ENCODE data around the gene COL17A1.

Gene COL17A1

DNA sequence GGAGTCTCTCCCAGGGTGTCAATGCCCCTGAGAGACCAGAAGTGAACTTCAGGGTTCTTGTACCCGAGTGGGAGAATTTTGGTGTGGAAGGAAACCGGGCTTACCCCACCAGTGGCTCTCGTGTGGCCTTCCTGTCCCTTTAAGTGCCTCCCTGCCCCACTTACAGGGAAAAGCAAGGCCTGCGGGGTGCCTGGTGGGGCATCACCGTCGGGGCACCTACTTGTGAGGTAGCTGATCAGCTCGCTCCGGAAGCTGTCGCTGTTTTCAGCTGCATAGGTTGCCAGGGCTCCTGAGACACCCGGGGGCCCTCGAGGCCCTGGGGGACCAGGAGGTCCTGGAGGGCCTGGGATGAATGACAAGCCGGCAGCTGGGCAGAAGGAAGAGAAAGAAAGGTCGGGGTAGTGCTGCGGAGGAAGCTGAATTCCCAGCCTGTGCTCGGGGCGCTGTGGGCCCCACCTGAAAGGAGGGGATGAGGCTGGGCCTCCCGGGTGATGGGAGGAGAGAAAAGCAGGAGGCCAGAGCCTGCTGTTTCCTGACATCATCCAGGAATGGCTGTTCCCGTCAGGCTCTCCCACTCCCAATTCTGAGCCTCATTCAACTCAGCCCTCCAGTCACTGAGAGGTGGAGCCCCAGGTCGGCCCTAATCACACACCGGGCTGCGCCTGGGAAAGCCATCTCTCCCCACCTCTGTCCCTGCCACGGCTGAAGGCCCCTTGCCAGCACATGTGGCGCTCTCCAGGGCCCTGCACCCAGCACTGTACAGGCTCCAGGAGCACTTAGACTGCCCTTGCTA lies 51.1 kb downstream of the COL17A1 start:
- TF ChIP-seq, protein P1, sequence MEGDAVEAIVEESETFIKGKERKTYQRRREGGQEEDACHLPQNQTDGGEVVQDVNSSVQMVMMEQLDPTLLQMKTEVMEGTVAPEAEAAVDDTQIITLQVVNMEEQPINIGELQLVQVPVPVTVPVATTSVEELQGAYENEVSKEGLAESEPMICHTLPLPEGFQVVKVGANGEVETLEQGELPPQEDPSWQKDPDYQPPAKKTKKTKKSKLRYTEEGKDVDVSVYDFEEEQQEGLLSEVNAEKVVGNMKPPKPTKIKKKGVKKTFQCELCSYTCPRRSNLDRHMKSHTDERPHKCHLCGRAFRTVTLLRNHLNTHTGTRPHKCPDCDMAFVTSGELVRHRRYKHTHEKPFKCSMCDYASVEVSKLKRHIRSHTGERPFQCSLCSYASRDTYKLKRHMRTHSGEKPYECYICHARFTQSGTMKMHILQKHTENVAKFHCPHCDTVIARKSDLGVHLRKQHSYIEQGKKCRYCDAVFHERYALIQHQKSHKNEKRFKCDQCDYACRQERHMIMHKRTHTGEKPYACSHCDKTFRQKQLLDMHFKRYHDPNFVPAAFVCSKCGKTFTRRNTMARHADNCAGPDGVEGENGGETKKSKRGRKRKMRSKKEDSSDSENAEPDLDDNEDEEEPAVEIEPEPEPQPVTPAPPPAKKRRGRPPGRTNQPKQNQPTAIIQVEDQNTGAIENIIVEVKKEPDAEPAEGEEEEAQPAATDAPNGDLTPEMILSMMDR (IDR thresholded peaks at IDR 0.05; ENCODE audit: low read depth, low read length): no peak
- DNase-seq (ENCODE audit: extremely low read depth, low read depth): no peak

DNA sequence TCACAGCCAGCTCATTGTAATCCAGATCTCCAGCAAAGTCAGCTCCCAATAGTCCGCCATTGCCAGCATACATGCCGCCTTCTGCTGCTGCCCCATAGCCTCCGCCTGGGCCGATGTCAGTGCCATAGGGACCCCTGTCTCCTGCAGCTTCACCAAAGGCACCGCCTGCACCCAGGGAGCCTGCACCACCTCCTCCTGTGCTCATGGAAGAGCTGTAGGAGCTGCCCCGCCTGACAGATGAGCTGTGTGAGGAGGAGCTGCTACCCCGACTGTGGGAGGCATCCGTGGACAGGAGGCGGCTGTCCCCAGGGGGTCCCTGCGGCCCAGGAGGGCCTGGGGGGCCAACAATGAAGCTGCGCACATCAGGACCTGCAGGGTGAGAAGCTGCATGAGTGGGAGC lies 51.7 kb downstream of the COL17A1 start:
- TF ChIP-seq, protein P1 (IDR thresholded peaks at IDR 0.05; ENCODE audit: low read depth, low read length): no peak
- no peak for DNase-seq (ENCODE audit: extremely low read depth, low read depth)

DNA sequence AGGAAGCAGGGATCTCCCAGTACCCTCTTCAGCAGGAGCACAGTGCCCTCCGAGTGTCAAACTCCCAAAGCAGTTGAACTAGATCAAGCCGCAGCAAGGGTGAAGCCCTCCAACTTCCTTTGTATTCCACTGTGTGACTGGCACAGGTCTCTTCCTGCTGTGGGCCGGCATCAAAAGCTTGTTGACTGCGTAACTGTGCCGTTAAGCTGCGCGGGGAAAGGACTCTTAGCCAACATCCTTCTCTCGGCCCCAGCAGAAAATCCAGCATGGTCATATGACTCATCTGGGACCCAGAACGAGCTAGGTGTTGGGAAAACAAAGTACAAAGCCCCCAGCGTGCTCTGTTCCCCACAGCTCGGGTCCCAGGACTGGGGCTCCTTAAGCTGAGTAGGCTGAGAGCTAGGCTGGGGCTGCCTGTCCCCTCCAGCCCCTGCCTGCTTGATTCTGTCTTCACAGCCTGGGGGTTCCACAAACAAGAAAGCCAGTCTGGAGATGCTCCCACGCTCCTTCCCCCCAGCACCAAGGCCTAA lies 52.2 kb downstream of the COL17A1 start:
- TF ChIP-seq, protein P1 (IDR thresholded peaks at IDR 0.05; ENCODE audit: low read depth, low read length): no peak
- DNase-seq (ENCODE audit: extremely low read depth, low read depth): no peak

DNA sequence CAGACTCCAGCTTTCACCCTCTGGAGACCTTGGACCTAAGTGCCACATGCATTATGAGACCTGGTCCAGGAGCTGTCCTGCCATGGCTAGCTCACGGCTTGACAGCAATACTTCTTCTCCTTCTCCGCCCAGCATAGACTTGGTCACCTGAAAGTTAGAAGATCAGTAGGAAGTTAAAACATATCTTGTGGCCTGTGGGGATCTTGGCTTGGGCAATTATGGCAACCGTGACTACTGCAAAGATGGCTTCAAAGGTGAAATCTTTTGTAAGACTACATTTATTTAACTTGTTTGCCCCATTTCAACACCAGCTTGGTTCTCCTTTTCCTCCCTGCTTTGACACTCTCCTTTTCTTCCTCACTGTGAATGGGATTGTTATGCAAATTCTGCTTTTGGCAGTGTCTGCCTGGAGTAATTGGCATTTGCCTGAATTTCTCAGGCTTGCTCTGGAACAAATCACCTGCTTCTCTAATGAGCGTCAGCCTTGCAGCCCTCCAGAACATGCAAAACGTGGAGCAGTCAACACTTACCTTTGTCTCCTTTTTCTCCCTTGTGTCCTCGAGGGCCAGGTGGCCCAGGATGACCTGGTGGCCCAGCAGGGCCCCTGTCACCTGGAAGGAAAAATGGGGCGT lies 53.4 kb downstream of the COL17A1 start:
- DNase-seq (ENCODE audit: extremely low read depth, low read depth): no peak
- TF ChIP-seq, protein P1 (IDR thresholded peaks at IDR 0.05; ENCODE audit: low read depth, low read length): no peak

DNA sequence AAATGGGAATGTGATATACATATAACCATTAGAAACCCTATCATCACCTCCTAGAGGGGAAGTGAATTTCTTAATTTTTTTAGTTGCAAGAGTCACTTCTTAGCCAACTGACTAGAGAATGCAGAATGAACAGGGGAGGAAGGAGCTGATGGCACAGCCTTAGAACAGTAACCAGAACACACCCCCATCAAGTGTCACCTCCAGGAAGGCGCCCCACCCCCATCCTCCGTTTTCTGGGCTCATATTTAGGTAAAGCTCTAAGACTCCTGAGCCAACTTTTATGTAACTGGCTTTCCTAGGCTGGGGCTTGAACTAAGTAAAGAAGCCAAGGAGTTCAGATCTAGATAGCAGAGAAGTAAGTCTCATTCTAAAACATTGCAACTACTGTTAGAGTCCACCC lies 54.0 kb downstream of the COL17A1 start:
- TF ChIP-seq, protein P1 (IDR thresholded peaks at IDR 0.05; ENCODE audit: low read depth, low read length): no peak
- no peak for DNase-seq (ENCODE audit: extremely low read depth, low read depth)

DNA sequence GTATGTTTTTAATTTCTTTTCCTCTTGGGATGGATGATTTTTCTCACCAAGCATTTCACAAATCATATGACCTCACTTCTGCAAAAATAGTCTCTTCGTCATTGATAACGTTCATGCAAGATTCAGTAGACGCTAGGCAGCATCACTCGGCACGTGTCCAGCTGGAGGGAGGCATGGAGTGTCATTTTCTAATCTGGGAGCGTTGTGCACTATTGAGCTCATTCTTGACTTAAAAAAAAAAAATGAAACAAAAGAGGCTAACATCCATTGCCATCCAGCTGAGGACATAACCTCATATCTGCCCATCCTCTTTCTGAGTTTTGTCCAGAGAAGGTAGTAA lies 56.2 kb downstream of the COL17A1 start:
- TF ChIP-seq, protein P1 (IDR thresholded peaks at IDR 0.05; ENCODE audit: low read depth, low read length): no peak
- DNase-seq (ENCODE audit: extremely low read depth, low read depth): no peak

DNA sequence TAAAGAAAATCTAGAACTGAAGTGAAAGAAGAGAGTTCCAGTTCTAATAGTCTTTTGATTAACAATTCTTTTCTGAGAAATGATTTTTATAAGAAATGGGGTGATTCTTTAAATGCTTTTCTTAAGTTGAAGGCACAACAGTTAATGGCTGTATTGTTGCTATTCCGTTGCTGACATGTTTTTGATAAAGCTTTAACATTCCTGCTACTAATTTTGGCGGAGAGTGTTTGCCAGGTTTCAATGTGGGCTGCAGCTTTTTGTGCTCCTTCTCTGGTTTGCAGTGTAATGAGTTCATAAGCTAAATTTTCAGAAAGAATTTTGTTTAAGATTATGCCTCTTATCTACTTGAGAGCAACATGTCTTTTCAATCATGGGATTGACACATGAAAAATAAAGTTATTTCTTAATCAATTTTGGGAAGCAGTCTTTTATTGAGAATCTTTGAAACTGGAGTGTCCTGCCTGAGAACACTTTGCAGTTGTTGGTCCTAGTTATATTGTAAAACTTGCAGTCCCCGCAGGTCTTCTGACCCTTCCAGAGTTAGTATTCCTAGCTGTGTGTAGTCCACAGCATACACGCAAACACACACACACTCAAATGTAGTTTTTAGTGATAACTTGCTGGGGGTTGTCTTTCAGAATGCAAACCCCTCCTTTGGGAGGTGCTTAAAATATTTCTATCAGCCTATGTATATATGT lies 56.7 kb downstream of the COL17A1 start:
- no peak for DNase-seq (ENCODE audit: extremely low read depth, low read depth)
- TF ChIP-seq, protein P1 (IDR thresholded peaks at IDR 0.05; ENCODE audit: low read depth, low read length): no peak

Data from AG09319 (cell line).